IMR-90 (cell line): Measurements from ENCODE around the gene DRC7. TPM values are rescaled to one million over a fixed set of nuclear protein-coding genes. Genes with fewer than 3 reads are reported as not detected.

Source experiments
- ATAC-seq: fragments of 200-7000 bp; cut with Tn5 transposase; 2 replicates; pipeline ENCODE4 v1.9.1; 2020; ENCODE audit warnings: low read depth, mild to moderate bottlenecking, moderate library complexity
- BruUV-seq: library from RNA; stranded (reverse); fragments of 400-500 nt; replicated peaks from 2 replicates; lab custom pipeline; 2021; lab: Mats Ljungman, UMichigan
- CTCF ChIA-PET: fragments of 300-600 bp; formaldehyde crosslinking; extraction: SDS; loops from one replicate; lab custom pipeline; 2021; ENCODE audit warnings: antibody characterized with exemption; lab: Yijun Ruan, JAX
- POLR2A ChIA-PET: fragments of 300-600 bp; sonication (Branson Sonifier 250); formaldehyde crosslinking; loops from one replicate; lab custom pipeline; 2022; ENCODE audit warnings: antibody characterized with exemption; ENCODE audit not compliant: unreplicated experiment; lab: Charles Lee
- DNase-seq: peaks from one replicate; pipeline ENCODE4 v3.0.0; 2013
- H2AFZ ChIP-seq: replicated peaks from 2 replicates; pipeline ENCODE3; 2013; ENCODE audit warnings: low read length, mild to moderate bottlenecking; ENCODE audit not compliant: poor library complexity
- H2AK5ac ChIP-seq: 2 replicates; pipeline ENCODE4 v1.6.1; 2013; ENCODE audit warnings: low read depth, low read length, inconsistent platforms
- H2AK9ac ChIP-seq: replicated peaks from 2 replicates; pipeline ENCODE3; 2013; ENCODE audit warnings: mild to moderate bottlenecking, low read depth, low read length, moderate library complexity; ENCODE audit not compliant: poor library complexity
- H2BK120ac ChIP-seq: 2 replicates; pipeline ENCODE4 v1.6.1; 2013; ENCODE audit warnings: low read depth, low read length, inconsistent platforms
- H2BK15ac ChIP-seq: 3 replicates; pipeline ENCODE4 v1.6.1; 2013; ENCODE audit warnings: low read depth, low read length, inconsistent platforms
- H2BK20ac ChIP-seq: 2 replicates; pipeline ENCODE4 v1.6.1; 2013; ENCODE audit warnings: low read depth, mild to moderate bottlenecking, inconsistent platforms, low read length, moderate library complexity
- H2BK5ac ChIP-seq: 2 replicates; pipeline ENCODE4 v1.6.1; 2013; ENCODE audit warnings: mild to moderate bottlenecking, low read depth, low read length, inconsistent platforms; ENCODE audit not compliant: poor library complexity, severe bottlenecking
- H3K14ac ChIP-seq: replicated peaks from 2 replicates; pipeline ENCODE4 v1.6.1; 2013; ENCODE audit warnings: low read depth, low read length, inconsistent platforms
- H3K18ac ChIP-seq: 2 replicates; pipeline ENCODE4 v1.6.1; 2013; ENCODE audit warnings: low read depth, low read length, control low read depth
- H3K23ac ChIP-seq: 2 replicates; pipeline ENCODE4 v1.6.1; 2013; ENCODE audit warnings: low read depth, low read length, inconsistent platforms
- H3K27ac ChIP-seq: 2 replicates; pipeline ENCODE4 v1.5.1; 2013; ENCODE audit warnings: mild to moderate bottlenecking, control low read depth, low read length; ENCODE audit not compliant: insufficient read depth
- H3K27me3 ChIP-seq: 2 replicates; pipeline ENCODE4 v1.6.1; 2013; ENCODE audit warnings: low read length; ENCODE audit not compliant: control insufficient read depth, insufficient read depth
- H3K36me3 ChIP-seq: 2 replicates; pipeline ENCODE4 v1.6.1; 2013; ENCODE audit warnings: low read length, mixed read lengths; ENCODE audit not compliant: control insufficient read depth, insufficient read depth
- H3K4ac ChIP-seq: 2 replicates; pipeline ENCODE4 v1.6.1; 2013; ENCODE audit warnings: low read depth, low read length, inconsistent platforms
- H3K4me1 ChIP-seq: 2 replicates; pipeline ENCODE4 v1.6.1; 2013; ENCODE audit warnings: low read length, mixed read lengths; ENCODE audit not compliant: control insufficient read depth, insufficient read depth
- H3K4me2 ChIP-seq: 2 replicates; pipeline ENCODE4 v1.6.1; 2013; ENCODE audit warnings: low read depth, mild to moderate bottlenecking, control low read depth, low read length, moderate library complexity
- H3K4me3 ChIP-seq: 2 replicates; pipeline ENCODE4 v1.5.1; 2013; ENCODE audit warnings: low read depth, mild to moderate bottlenecking, control low read depth, low read length, moderate library complexity; ENCODE audit not compliant: insufficient read depth
- H3K56ac ChIP-seq: 2 replicates; pipeline ENCODE4 v1.6.1; 2013; ENCODE audit warnings: low read length, inconsistent platforms; ENCODE audit not compliant: insufficient read depth; ENCODE audit errors: extremely low read depth
- H3K79me1 ChIP-seq, 2 experiments: 2 replicates each; pipeline ENCODE4 v1.6.1; 2013; ENCODE audit warnings: low read length in 2 of 2, inconsistent platforms in 1 of 2, low read depth in 1 of 2
- H3K9ac ChIP-seq: 2 replicates; pipeline ENCODE4 v1.6.1; 2013; ENCODE audit warnings: low read depth, low read length, control low read depth
- H3K9me1 ChIP-seq: 2 replicates; pipeline ENCODE4 v1.6.1; 2013; ENCODE audit warnings: low read length, inconsistent platforms; ENCODE audit not compliant: insufficient read depth
- H3K9me3 ChIP-seq: 2 replicates; pipeline ENCODE4 v1.6.1; 2013; ENCODE audit warnings: low read length; ENCODE audit not compliant: control insufficient read depth, insufficient read depth
- H4K20me1 ChIP-seq: 2 replicates; pipeline ENCODE4 v1.6.1; 2013; ENCODE audit warnings: low read length, inconsistent platforms; ENCODE audit not compliant: insufficient read depth
- H4K5ac ChIP-seq: 2 replicates; pipeline ENCODE4 v1.6.1; 2013; ENCODE audit warnings: mild to moderate bottlenecking, low read depth, low read length, control low read depth
- H4K8ac ChIP-seq, 2 experiments: 2 replicates each; pipeline ENCODE4 v1.6.1; 2013; ENCODE audit warnings: low read depth in 2 of 2, low read length in 2 of 2, control low read depth in 1 of 2, inconsistent platforms in 1 of 2
- H4K91ac ChIP-seq: 2 replicates; pipeline ENCODE4 v1.6.1; 2013; ENCODE audit warnings: low read depth, low read length, inconsistent platforms; ENCODE audit not compliant: insufficient read depth
- BHLHE40 ChIP-seq: fragments of 150-350 bp; IDR thresholded peaks from 2 replicates; pipeline ENCODE4 v1.6.1; 2016; ENCODE audit warnings: mild to moderate bottlenecking, low read depth, low read length
- CEBPB ChIP-seq: IDR thresholded peaks from 2 replicates; pipeline ENCODE4 v1.6.1; 2012; ENCODE audit warnings: low read depth, low read length, improper control_type of control experiment
- CHD1 ChIP-seq: IDR thresholded peaks from 2 replicates; pipeline ENCODE4 v1.6.1; 2012; ENCODE audit warnings: low read depth, low read length, improper control_type of control experiment
- CTCF ChIP-seq: conservative IDR thresholded peaks from 2 replicates; pipeline ENCODE4 v1.5.1; 2012; ENCODE audit warnings: mild to moderate bottlenecking, low read depth, low read length, improper control_type of control experiment
- ELK1 ChIP-seq: fragments of 150-350 bp; IDR thresholded peaks from 2 replicates; pipeline ENCODE4 v1.6.1; 2016; ENCODE audit warnings: low read depth, mild to moderate bottlenecking, low read length, moderate library complexity, borderline replicate concordance
- FOS ChIP-seq: fragments of 150-350 bp; IDR thresholded peaks from 2 replicates; pipeline ENCODE4 v1.6.1; 2016; ENCODE audit warnings: low read depth, low read length
- MAFK ChIP-seq: IDR thresholded peaks from 2 replicates; pipeline ENCODE4 v1.6.1; 2012; ENCODE audit warnings: low read depth, low read length, improper control_type of control experiment
- MAZ ChIP-seq: IDR thresholded peaks from 2 replicates; pipeline ENCODE4 v1.6.1; 2012; ENCODE audit warnings: low read depth, mild to moderate bottlenecking, low read length, improper control_type of control experiment, moderate library complexity, borderline replicate concordance
- MXI1 ChIP-seq: IDR thresholded peaks from 2 replicates; pipeline ENCODE4 v1.6.1; 2012; ENCODE audit warnings: low read depth, mild to moderate bottlenecking, low read length, moderate library complexity, borderline replicate concordance
- NFE2L2 ChIP-seq: fragments of 150-350 bp; IDR thresholded peaks from 2 replicates; pipeline ENCODE4 v1.6.1; 2016; ENCODE audit warnings: low read depth, mild to moderate bottlenecking, low read length
- POLR2A ChIP-seq: IDR thresholded peaks from 2 replicates; pipeline ENCODE4 v1.6.1; 2012; ENCODE audit warnings: mild to moderate bottlenecking, low read depth, low read length
- RAD21 ChIP-seq: IDR thresholded peaks from 2 replicates; pipeline ENCODE4 v1.6.1; 2012; ENCODE audit warnings: low read length, improper control_type of control experiment
- RCOR1 ChIP-seq: IDR thresholded peaks from 2 replicates; pipeline ENCODE4 v1.6.1; 2012; ENCODE audit warnings: mild to moderate bottlenecking, low read length, improper control_type of control experiment; ENCODE audit not compliant: insufficient replicate concordance
- RFX5 ChIP-seq: IDR thresholded peaks from 2 replicates; pipeline ENCODE4 v1.8.0; 2012; ENCODE audit warnings: low read depth, mild to moderate bottlenecking, low read length, moderate library complexity
- SMC3 ChIP-seq: fragments of 150-350 bp; IDR thresholded peaks from 2 replicates; pipeline ENCODE4 v1.6.1; 2016; ENCODE audit warnings: low read depth, mild to moderate bottlenecking, antibody characterized with exemption, low read length, moderate library complexity
- USF2 ChIP-seq: fragments of 150-350 bp; IDR thresholded peaks from 2 replicates; pipeline ENCODE4 v1.6.1; 2017; ENCODE audit warnings: mild to moderate bottlenecking, antibody characterized with exemption, low read length, low read depth
- WGBS, 2 experiments: methylation state at CpG; one replicate each; pipeline versions ENCODE4 v1.1.5 to v1.1.7; 2013; ENCODE audit warnings: missing lambda C conversion rate in 2 of 2; ENCODE audit not compliant: insufficient read length in 1 of 2; ENCODE audit errors: extremely low coverage in 2 of 2; 5-methylcytosine and 5-hydroxymethylcytosine counted together
- dilution Hi-C: fragments of 300-500 bp; cut with HindIII; formaldehyde crosslinking; loops from one replicate; pipeline ENCODE4 v1.14.3; 2018; ENCODE audit warnings: low sequenced_read_pairs; ENCODE audit not compliant: unreplicated experiment
- in situ Hi-C: fragments of 300-500 bp; cut with MboI; formaldehyde crosslinking; loops from 3 replicates; pipeline ENCODE4 v1.14.3; 2019; ENCODE audit warnings: low sequenced_read_pairs, inconsistent platforms, mixed read lengths
- intact Hi-C: fragments of 100-400 bp; cut with micrococcal nuclease; formaldehyde crosslinking; loops from 2 replicates; pipeline ENCODE4 v1.10.0; 2022
- polyA plus RNA-seq, 3 experiments: library from polyadenylated mRNA; depleted of rRNA; stranded (reverse); fragments of >200 nt; gene quantifications; 2 replicates each; pipeline ENCODE4 v1.2.3, GENCODE V29; 2012; ENCODE audit warnings: low replicate concordance in 1 of 3
- total RNA-seq: library from RNA; depleted of rRNA; stranded (reverse); fragments of >200 nt; gene quantifications from 2 replicates; pipeline ENCODE4 v1.2.3, GENCODE V29; 2012

Gene DRC7
- total and polyA plus RNA-seq, 2 of the 4 experiments (the other 2 are of a cell fraction) = not detected

GRCh38 chr16:57781349-57781740, 86.7 kb downstream of the DRC7 start:
- DNase-seq (no peak), ATAC-seq (no peak)
- peaks cover 9% of the 10 kb centered on the region; the same call in 1 of the 2 replicates for H3K9me1 ChIP-seq
- H3K4me2 ChIP-seq = no peak overlapping the region
- no peaks in the 10 kb centered on the region for H3K9me3 ChIP-seq
- no peak overlapping the region for H2BK15ac ChIP-seq
- no peak overlapping the region for H3K27ac ChIP-seq
- H3K14ac ChIP-seq = no peak overlapping the region
- H2AK9ac ChIP-seq = no peak overlapping the region
- no peak overlapping the region for H2BK120ac ChIP-seq
- intact Hi-C loops (no loop called here), dilution Hi-C loops (no loop called here), in situ Hi-C loops (no loop called here)
- H3K79me1 ChIP-seq = peaks cover 24 to 62% of the 10 kb centered on the region in 2 experiments
- no peak overlapping the region; the same call in 1 of the 2 replicates for H2AK5ac ChIP-seq
- POLR2A ChIA-PET = no interaction called here
- H2AFZ ChIP-seq = peak overlapping the region; percentile 41
- H3K4me3 ChIP-seq = no peak overlapping the region
- no peak overlapping the region for H2BK5ac ChIP-seq
- H3K23ac ChIP-seq = no peak overlapping the region
- H4K8ac ChIP-seq = no peak overlapping the region
- no peaks in the 10 kb centered on the region for H3K27me3 ChIP-seq
- H3K4me1 ChIP-seq = no peaks in the 10 kb centered on the region; the same call in 1 of the 2 replicates
- no peak overlapping the region for H4K5ac ChIP-seq
- no TSS peak for BruUV-seq
- H3K18ac ChIP-seq = no peak overlapping the region
- H3K56ac ChIP-seq = no peak overlapping the region
- peaks cover 19% of the 10 kb centered on the region; the same call in 1 of the 2 replicates for H4K20me1 ChIP-seq
- TF ChIP-seq RCOR1 (no peak), MXI1 (no peak), ELK1 (no peak), RFX5 (no peak), USF2 (no peak), FOS (no peak), SMC3 (no peak), MAFK (no peak), CHD1 (no peak), CTCF (no peak), RAD21 (no peak), POLR2A (no peak), NFE2L2 (no peak), BHLHE40 (no peak), MAZ (no peak), CEBPB (no peak)
- H3K36me3 ChIP-seq = peaks cover 32% of the 10 kb centered on the region
- no CpG with 5 or more reads among the region's 1 CpG for WGBS, 2 experiments
- CTCF ChIA-PET = interaction anchor here (1.3 kb wide), 1 partner anchor 13 kb away, joined by 3 read pairs; no protein-coding TSS in a partner anchor
- no peak overlapping the region for H3K4ac ChIP-seq
- no peak overlapping the region for H4K91ac ChIP-seq
- no peak overlapping the region for H3K9ac ChIP-seq
- H2BK20ac ChIP-seq = no peak overlapping the region
